NT2/D1 (cell line): ENCODE results near the gene OSBPL3.
"Not testable (repeated sequence)": the region's sequence is repeated elsewhere in the genome, so short reads cannot be mapped to it uniquely, and the experiment has no call there.

Experiments
- DNase-seq: peaks from one replicate; pipeline ENCODE4 v3.0.0-alpha.2; 2011; ENCODE audit warnings: low read depth, low spot score
- H3K27me3 ChIP-seq: 2 replicates; pipeline ENCODE4 v1.6.0; 2011; ENCODE audit warnings: mild to moderate bottlenecking; ENCODE audit not compliant: insufficient read length, insufficient read depth
- H3K36me3 ChIP-seq: 2 replicates; pipeline ENCODE4 v1.6.1; 2011; ENCODE audit warnings: mild to moderate bottlenecking, low read length, mixed read lengths; ENCODE audit not compliant: insufficient read depth, insufficient read length
- H3K4me1 ChIP-seq: 2 replicates; pipeline ENCODE4 v1.5.1; 2011; ENCODE audit not compliant: insufficient read depth, insufficient read length
- H3K4me3 ChIP-seq: 2 replicates; pipeline ENCODE4 v1.5.1; 2011; ENCODE audit warnings: low read depth; ENCODE audit not compliant: insufficient read length
- H3K9ac ChIP-seq: 2 replicates; pipeline ENCODE4 v1.6.0; 2011; ENCODE audit warnings: low read depth; ENCODE audit not compliant: insufficient read length
- H3K9me3 ChIP-seq: 2 replicates; pipeline ENCODE4 v1.5.1; 2011; ENCODE audit warnings: mild to moderate bottlenecking, low read length; ENCODE audit not compliant: insufficient read depth
- SUZ12 ChIP-seq: IDR thresholded peaks from 2 replicates; pipeline ENCODE4 v1.6.1; 2011; ENCODE audit not compliant: insufficient read length, insufficient read depth; ENCODE audit errors: extremely low read depth
- YY1 ChIP-seq: IDR thresholded peaks from 2 replicates; pipeline ENCODE4 v1.6.1; 2011; ENCODE audit not compliant: insufficient read length, insufficient read depth
- ZNF274 ChIP-seq: IDR thresholded peaks from 2 replicates; pipeline ENCODE4 v1.6.1; 2011; ENCODE audit warnings: mild to moderate bottlenecking, low read depth, low read length

Gene OSBPL3

GRCh38 chr7:25014756-25015155 lies 34.8 kb upstream of the OSBPL3 start:
- TF ChIP-seq YY1 (no peak), SUZ12 (no peak), ZNF274 (no peak)
- H3K9me3 ChIP-seq: no peaks in the 10 kb centered on the region
- no peak overlapping the region for H3K9ac ChIP-seq
- no peaks in the 10 kb centered on the region for H3K4me1 ChIP-seq
- H3K4me3 ChIP-seq: no peak overlapping the region
- no peaks in the 10 kb centered on the region for H3K36me3 ChIP-seq
- no peaks in the 10 kb centered on the region for H3K27me3 ChIP-seq
- no peak for DNase-seq

GRCh38 chr7:25012710-25013109 lies 32.7 kb upstream of the OSBPL3 start:
- H3K27me3 ChIP-seq, H3K9me3 ChIP-seq, H3K36me3 ChIP-seq, H3K9ac ChIP-seq, DNase-seq, H3K4me1 ChIP-seq, H3K4me3 ChIP-seq: not testable (repeated sequence)

GRCh38 chr7:25012254-25012653 lies 32.3 kb upstream of the OSBPL3 start:
- TF ChIP-seq SUZ12: no peak
- no peak for TF ChIP-seq YY1
- no peak for TF ChIP-seq ZNF274
- H3K27me3 ChIP-seq: no peaks in the 10 kb centered on the region
- H3K4me1 ChIP-seq: no peaks in the 10 kb centered on the region
- peaks cover 6% of the 10 kb centered on the region; the same call in 1 of the 2 replicates for H3K9me3 ChIP-seq
- H3K9ac ChIP-seq: no peak overlapping the region
- H3K36me3 ChIP-seq: no peaks in the 10 kb centered on the region
- no peak for DNase-seq
- H3K4me3 ChIP-seq: no peak overlapping the region

GRCh38 chr7:25009257-25009656 lies 29.3 kb upstream of the OSBPL3 start:
- TF ChIP-seq SUZ12: no peak
- TF ChIP-seq YY1: no peak
- no peak for TF ChIP-seq ZNF274
- Histone ChIP-seq H3K36me3 (no peaks in the 10 kb centered on the region), H3K4me3 (no peak overlapping the region), H3K27me3 (no peaks in the 10 kb centered on the region), H3K9ac (no peak overlapping the region), H3K9me3 (peaks cover 6% of the 10 kb centered on the region; the same call in 1 of the 2 replicates), H3K4me1 (no peaks in the 10 kb centered on the region)
- no peak for DNase-seq

GRCh38 chr7:25007668-25008067 lies 27.7 kb upstream of the OSBPL3 start:
- no peaks in the 10 kb centered on the region for H3K36me3 ChIP-seq
- H3K27me3 ChIP-seq: no peaks in the 10 kb centered on the region
- TF ChIP-seq SUZ12 (no peak), ZNF274 (no peak), YY1 (no peak)
- peaks cover 6% of the 10 kb centered on the region; the same call in 1 of the 2 replicates for H3K9me3 ChIP-seq
- no peak overlapping the region for H3K4me3 ChIP-seq
- no peak for DNase-seq
- H3K9ac ChIP-seq: no peak overlapping the region
- H3K4me1 ChIP-seq: no peaks in the 10 kb centered on the region

- DNase-seq: no peak
- Histone ChIP-seq H3K27me3 (no peaks in the 10 kb centered on the region), H3K9me3 (peaks cover 6% of the 10 kb centered on the region; the same call in 1 of the 2 replicates), H3K4me1 (no peaks in the 10 kb centered on the region), H3K9ac (no peak overlapping the region), H3K36me3 (no peaks in the 10 kb centered on the region), H3K4me3 (no peak overlapping the region)
- no peak for TF ChIP-seq YY1
- TF ChIP-seq SUZ12: no peak
- TF ChIP-seq ZNF274: no peak
These were observed 26.3 kb upstream of the OSBPL3 start for GRCh38 chr7:25006276-25006675.

- no peak for DNase-seq
- Histone ChIP-seq H3K27me3 (no peaks in the 10 kb centered on the region), H3K9ac (no peak overlapping the region), H3K4me3 (no peak overlapping the region), H3K4me1 (no peaks in the 10 kb centered on the region), H3K9me3 (peaks cover 6% of the 10 kb centered on the region; the same call in 1 of the 2 replicates), H3K36me3 (no peaks in the 10 kb centered on the region)
- TF ChIP-seq SUZ12 (no peak), YY1 (no peak), ZNF274 (no peak)
These were observed 25.7 kb upstream of the OSBPL3 start for GRCh38 chr7:25005658-25006057.

- Histone ChIP-seq H3K27me3 (no peaks in the 10 kb centered on the region), H3K4me1 (no peaks in the 10 kb centered on the region), H3K9me3 (no peaks in the 10 kb centered on the region; the same call in 1 of the 2 replicates), H3K4me3 (no peak overlapping the region), H3K36me3 (no peaks in the 10 kb centered on the region), H3K9ac (no peak overlapping the region)
- no peak for DNase-seq
- TF ChIP-seq ZNF274: no peak
- no peak for TF ChIP-seq SUZ12
- no peak for TF ChIP-seq YY1
These were observed 22.8 kb upstream of the OSBPL3 start for GRCh38 chr7:25002786-25003185.
